Stimulated activated CD4-positive, alpha-beta T cell treated with anti-CD3 and anti-CD28 coated beads, Interleukin-4, amount 100 ng/mL, for 1 hour (primary cell): Measurements from ENCODE around the gene ADAMTS3.
A peak's percentile ranks its signal among the peaks of the same experiment; 100 is the strongest.

ENCODE experiments used
- DNase-seq: peaks from one replicate; pipeline ENCODE4 v3.0.0-alpha.2; 2020

ADAMTS3 gene

DNA sequence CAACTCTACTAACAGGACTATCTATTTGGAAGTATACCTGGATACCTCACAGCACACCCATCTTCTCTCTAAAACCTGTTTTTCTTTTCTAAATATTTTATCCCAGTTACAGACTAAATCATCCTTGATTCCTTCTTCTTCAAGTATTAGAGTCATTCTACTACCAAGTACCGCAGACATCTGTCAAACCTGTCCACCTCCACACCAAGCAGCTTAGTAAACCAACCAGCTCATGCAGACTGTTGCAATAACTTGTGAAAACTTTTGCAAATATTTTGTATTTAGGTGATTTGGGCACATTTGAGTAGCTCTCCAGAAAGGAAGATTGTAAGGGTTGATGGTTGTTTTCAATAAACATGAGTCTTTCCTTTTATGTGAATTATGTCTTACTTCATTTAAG lies 238.6 kb downstream of the ADAMTS3 start:
- no peak for DNase-seq

DNA sequence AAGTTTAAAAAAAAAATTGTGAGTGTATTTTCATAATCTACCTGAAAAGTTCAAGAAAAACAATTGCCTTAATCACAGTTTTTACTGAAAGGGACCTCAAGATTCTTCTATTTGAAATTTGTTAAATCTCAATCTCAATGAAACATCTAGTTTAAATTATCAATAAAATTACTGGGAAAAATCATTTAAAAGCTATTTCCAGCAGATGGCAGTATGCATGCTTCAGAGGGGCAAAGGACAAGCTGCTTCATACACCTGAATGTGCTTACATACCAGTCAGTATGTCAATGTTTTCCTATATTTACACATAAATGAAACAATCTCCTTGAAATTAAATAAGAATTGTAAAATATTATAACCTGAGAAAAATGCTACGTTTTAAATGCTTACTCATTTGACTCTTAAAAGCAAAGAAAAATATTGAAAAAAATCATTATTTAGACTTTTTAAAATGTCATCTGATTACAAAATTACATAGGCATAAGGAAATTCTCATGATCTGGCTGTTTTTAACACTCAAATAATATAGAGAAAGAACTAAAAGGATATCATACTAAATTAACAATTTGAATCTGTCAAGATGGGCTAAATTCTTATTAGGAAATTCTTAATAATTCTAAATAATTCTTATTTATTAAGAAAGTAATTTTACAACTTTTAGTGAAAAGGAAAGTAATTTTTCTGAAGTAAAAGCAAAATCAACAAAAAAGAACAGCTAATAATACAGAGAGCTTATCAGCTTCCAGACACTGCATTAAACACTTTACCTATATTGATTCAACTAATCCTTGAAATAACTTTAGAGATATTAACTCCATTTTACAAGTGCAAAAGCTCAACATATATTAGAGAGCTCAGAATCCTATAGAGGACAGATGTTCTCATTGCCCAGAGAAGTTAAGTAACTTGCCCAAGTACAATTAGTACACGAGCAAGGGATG lies 242.1 kb downstream of the ADAMTS3 start:
- no peak for DNase-seq

DNA sequence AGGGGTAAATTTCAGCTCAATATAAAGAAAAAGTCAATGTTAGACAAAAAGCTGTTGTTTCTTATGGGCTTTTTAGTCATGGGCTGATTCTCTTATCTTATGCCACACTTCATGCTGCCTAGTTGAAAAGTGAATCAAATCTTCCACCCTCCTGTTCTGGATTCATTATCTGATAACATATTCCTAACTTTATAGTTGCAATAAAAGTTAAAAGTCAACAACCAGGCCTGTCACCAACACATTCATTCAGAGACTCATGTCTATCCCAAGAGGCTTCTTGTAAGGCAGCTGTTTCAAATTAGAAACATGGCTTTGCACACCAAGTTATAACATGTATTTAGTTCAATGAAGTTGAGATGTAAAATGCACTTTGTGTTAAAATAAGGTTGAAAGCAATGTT lies 243.8 kb downstream of the ADAMTS3 start:
- DNase-seq = no peak

DNA sequence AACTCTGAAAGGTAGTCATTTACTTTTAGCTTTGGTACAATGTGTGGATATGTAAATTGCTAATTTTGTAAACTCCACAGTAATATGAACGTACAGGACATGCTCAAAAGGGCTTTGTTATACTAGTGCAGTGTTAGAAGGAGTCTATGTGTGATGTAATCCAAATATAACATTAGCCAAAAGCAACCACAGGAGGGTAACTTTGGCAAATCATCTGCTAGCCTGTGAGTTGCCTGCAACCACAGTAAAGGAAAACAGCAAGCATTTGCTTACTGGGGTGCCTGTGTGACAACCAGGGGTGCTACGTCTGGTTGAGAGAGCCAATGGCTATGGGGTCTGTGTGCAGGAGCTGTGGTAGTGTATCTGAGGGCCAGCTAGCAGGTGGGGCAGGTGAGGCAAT lies 245.8 kb downstream of the ADAMTS3 start:
- DNase-seq = no peak

DNA sequence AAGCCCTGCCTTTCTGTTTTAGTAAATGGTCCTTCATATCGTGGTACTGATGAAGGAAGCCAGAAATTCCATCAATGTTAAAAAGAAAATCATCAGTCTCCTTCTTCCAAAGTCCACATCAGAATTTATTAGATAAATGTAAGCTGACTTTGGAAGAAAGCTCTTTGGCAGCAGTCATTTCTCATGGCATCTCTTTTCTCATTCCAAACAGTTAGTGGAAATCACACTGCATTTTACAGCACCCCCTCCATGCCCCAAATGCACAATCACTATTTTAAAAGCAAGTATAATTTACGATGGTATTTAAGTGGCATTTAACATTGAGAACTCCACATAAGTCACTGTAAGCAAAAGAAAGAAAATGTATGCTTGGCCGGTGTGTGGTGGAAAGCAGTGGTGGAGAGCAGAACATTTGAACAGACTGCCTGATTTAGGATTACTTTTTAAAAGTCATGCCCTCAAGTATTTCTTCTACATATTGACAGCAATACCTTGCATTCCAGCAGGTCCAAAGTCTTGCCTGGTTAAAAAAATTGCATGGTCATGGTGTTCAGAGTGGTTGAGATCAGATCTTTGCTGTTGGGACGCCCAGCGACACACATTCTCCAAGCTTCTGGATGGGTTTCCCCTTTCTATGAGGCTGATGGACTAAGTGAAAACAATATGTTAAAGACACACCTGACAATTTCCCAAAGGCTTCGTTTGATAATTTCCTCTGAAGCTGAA lies 248.6 kb downstream of the ADAMTS3 start:
- no peak for DNase-seq

DNA sequence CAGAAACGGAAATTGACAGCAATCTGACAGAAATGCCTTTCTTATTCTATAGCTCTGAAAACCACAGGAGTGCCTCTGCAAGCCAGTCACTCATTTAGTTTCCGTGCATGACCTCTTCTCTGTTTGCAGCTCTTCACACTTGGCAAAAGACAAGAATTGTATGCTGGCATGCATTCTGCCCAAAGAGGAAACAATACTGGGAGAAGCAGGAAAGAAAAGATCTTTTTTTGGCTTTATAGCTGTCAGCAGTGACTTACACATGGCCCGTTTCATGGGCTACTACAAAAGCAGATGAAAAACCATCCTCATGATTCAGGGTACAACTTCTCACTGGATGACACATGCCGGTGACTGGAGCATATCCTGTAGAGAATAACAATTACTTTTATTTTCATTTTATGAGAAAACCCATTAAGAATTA lies 249.4 kb downstream of the ADAMTS3 start:
- no peak for DNase-seq

DNA sequence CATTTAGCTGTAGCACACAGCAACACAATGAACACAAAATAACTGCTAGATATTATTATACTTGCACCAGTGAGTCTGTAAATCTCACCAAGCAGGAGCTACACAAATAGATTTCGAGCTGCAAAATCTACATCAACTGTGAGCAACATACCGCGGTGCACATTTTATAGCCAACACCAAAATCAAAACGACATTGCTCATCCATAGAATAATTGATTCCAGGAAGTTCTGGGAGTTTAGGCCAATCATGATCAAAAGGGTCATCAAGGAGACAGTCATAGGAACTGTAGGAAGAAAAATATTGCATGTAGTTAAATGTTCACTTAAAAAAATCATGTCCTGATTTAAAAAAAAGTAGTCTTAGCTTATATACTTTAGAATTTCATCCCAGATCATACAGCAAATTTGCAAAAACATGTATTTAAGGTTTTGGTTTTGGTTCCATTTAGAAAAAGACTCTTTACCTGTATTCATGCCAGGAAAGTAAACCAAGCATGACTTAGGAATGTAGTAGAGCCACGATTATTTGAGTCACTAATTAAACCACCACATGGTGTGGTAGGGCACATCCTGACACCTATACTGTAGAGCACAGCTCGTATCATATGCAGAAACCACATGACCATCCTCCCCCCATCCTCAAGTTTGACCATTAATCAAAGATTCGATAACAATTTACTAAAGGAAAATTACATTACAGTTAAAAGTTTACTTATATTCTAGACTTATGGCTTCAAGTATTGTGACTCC lies 250.4 kb downstream of the ADAMTS3 start:
- DNase-seq = no peak

DNA sequence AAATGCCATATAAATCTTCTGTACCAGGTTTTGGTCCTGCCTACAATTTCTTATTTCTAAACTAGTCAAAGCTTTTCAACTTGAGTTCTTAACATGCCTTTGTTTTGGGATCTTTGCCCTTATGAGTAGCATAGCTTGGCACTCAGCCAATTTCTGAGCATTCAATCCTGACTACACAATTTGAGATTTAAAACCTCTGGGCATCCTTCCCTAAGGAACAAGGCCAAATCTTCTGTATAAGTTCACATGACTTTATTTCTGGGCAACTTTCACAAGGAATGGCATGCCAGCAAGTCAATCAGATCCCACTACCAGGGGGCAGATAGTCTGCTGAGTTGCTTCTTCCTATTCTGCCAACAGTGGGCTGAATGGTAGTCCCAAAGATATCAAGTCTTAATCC lies 254.2 kb downstream of the ADAMTS3 start:
- no peak for DNase-seq

DNA sequence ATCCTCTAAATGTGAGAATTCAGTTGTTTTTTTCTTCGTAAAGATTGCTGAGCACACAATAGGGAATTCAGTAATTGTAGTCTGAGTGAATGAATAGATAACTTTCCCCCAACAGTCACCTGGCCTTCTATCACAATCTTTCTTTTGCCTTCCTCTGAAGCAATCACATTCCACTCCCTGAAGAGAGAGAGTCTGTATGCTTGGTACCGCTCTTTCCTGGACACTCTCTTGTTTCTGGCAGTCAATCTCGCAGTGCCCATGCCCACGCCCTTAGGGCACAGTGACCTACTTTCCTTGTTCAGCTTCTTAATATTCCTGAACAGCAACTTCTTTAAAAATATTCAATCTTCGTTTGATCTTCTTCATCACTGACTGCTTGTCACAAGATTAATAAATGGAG lies 255.9 kb downstream of the ADAMTS3 start:
- DNase-seq = no peak

DNA sequence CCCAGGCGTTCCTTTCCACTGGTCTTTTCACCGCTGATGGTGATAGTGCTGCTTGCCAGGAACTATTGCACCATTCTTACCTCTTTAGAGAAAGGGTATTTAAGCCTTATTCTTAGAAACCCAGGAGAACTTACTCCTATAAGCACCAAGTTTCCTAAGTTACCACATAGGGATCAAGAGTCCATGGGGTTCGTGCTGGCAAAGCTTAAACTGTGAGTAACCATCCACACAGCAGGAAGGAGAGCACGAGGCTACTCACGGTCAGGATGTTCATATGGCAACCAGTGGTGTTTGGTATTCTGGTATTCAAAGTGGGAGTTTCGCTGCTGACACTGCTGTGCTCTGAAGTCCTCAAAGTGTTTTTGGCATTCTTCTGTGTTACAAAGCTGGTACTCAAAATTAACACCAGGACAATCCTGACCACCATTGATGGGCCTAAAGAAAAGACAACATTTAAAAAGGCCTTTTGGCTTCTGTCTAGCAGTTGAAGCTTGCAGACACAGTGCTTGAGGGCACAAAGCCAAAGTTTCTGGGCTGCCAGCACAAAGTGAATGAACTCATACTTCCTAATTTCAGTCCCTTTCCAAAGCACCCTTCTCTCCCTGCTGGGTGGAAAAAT lies 256.9 kb downstream of the ADAMTS3 start:
- DNase-seq = no peak

DNA sequence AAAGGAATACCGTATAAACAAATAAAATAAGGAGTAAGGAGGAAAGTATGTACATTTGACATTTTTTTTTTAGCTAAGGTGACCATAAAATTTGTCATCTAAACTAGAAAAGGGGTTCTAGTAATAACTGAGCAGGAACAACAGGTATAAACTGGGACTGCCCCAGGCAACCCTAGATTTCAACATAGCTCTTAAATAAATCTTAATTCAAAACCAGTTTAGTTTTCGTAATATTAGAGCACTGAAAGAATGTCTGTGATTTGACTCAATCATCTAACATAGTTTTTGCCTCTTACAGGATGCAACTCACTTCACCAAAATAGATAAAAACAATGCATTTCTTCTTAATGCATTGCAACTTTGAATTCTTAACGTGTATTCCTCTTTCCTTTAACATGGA lies 257.7 kb downstream of the ADAMTS3 start:
- no peak for DNase-seq

DNA sequence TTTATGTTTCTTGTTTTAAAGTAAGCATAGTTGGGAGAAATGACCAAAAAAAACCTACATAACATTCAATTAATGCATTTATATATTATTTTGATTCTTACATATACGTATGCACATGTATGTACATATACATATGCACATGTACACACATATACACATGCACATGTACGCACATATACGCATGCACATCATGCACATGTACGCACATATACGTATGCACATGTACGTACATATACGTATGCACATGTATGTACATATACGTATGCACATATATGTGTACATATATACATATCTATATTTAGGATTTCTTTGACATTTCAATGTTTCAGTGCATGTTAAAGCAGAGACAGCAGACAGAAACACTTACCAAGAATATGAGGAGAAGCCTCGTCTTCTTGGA lies 263.4 kb downstream of the ADAMTS3 start:
- no peak for DNase-seq

DNA sequence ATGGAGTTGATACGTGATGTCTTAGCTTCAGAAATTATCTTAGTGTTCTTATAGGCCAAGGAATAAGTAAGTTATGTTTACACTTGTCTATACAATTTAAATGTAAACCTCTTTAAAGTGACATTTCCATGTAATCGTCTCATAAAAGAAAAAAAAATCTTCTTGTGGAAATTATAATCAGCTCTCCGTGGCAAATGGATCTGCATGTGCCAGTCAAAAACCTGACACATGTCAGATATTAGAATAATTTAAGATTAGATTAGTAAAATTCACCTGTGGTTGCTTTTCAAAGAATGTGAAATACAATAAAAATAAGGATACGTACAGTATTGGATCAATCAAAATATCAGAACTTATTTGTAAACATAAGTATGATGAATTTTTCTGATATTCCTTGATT lies 263.9 kb downstream of the ADAMTS3 start:
- DNase-seq = no peak

DNA sequence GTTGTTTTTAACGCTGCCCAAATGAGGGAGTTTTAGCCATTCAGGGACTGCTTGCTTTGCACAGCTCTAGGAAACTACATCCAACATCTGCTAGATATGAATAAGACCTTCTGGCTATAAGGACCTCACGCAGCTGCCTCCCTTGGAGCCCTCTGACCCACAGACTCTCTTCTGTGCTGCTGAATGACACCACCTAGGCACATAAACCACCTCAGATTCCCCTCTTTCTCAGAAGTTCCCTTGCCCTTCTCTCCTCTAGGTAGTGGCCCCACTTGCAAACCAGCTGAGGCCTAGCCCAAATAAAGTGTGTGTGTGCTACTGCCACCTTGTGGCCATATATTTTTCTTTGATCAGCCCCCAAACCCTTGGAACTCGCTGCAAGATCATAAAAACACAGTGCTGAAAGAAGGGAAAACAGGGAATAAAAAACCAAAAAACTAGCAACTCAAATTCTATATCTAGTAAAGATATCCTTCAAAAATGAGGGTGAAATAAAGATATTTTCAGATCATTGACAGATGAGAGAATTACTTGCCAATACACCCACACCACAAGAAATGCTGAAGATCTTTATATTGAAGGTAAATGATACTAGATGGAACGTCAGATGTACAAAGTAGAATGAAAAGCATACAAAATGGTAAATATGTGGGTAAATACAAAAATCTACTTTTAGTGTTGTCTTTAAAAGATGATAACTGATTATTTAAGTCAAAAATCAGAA lies 265.9 kb downstream of the ADAMTS3 start:
- peak; percentile 8 for DNase-seq

DNA sequence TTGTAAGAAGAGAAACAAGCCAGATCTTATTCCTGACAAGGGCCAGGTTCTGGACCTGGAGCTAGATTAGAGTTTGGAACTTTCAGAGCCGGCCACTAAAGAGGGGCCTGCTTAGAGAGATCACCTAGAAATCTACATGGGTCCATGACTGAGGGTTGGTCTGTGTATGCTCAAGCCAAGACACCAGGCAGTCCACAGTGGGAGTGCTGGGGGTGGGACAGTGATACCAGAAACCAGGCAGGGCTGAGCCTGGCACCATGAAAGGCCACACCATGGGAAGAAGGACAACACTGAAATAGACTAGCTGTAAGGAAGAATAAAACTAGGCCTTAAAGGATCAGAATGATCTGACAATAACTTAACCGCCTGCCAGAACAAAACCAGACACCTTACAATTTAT lies 267.3 kb downstream of the ADAMTS3 start:
- no peak for DNase-seq

DNA sequence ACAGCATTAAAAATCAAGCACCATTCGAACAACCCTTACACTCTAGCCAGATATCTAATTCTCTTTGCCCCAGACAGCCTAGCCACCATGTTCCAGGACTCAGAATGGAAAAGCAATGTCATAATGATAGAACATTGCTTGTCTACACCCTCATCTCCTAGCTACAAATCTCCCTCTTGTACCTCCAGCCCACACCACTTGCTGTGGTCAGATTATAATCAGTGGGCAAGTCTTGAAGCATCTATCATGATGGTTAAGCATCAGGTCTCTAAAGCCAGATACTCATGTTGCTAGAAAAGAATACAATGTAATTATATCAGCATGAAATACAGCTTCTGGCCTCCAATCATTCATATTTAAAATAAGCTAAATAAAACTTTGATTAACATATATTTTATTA lies 268.9 kb downstream of the ADAMTS3 start:
- DNase-seq = no peak

DNA sequence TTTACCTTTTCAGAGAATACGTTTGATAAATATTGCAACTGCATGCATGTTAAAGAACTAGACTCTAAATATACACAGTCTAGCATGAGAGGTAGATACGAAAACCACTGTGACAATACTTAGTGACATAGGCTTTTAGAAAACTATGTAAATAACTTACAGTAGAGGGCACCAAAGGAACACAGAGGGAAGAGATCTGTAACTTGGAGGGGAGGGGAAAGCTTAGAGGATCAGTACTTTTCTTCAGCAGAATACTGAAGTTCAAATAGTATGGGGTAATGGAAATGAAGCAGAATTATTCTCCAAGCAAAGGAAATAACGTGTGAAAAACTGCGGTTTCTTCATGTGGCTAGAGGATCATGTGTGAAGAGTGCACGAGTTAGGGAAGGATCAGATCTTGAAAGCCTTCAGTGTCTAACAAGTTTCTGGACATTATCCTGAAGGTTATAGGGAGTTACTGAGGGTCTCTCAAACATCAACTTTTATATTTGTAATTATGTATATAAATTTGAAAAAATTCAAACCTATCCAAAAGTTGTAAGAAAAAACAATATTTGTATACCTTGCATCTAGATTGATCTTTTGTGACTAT lies 273.0 kb downstream of the ADAMTS3 start:
- no peak for DNase-seq

DNA sequence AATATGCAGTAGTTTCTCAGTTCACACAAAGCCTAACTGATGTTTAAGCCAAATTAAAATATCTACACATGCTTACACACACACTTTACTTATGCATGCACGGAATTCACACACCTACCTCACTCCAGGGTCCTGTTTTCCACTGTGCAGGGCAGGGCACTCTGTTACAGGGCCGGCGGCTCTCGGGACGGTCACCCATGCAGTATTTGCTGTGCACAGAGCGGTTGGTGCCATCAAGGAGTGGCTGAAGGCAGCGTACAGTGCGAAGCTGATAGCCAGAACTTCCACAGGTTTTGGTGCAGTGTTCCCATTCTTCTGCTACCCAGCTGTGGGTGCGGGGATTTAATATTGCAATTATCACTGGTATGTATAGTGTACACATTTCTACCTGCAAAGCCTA lies 278.3 kb downstream of the ADAMTS3 start:
- DNase-seq = no peak

DNA sequence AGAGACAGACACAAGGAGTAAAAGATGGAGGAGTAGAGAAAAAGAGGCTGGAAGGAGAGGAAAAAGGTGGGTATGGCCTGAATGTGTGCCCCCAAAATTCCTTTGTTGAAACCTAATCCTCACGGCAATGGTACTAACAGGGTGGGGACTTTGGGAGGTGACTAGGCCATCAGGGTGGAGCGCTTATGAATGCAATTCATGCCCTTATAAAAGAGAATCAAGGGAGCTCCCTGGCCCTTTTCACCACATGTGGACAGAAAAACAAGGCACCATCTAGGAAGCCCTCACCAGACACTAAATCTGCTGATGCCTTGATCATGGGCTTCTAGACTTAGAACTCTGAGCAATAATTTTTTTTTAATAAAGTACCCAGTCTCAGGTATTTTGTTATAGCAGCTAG lies 282.1 kb downstream of the ADAMTS3 start:
- no peak for DNase-seq

DNA sequence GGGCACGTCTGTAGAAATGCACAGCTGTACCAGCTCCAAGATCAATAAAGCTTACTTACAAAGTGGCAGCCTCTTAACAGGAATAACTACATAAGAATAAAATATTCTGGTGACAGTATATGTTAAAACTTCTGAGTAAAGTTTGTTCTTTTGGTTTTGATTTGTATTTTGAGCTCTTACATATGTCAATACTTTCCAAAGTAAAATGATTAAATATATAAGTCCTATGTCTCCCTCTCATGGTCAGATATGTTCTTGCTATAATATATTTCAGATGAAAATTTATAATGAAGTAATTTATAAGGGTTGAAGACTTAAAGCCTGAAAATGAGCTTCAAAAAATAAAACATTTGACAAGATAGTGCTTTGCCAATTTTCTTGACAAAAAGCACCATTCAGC lies 282.8 kb downstream of the ADAMTS3 start:
- DNase-seq = no peak

DNA sequence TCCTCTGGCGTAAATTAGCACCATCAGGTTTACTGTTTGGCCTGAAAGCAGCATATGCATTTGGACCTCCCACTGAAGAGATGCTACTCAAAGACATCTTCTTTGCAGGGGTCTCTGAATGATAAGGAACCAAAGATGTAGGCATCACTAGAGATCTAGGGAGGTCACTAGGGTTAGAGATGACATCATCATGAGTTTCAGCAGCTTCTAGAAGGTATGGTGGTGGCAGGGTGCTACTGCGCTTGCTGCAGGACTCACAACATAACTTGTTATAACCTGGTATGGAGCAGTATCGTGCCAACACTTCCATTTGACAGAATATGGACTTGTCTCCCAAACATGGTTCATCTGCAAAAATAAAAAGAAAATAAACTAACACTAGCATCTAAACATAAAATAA lies 285.7 kb downstream of the ADAMTS3 start:
- DNase-seq = no peak

DNA sequence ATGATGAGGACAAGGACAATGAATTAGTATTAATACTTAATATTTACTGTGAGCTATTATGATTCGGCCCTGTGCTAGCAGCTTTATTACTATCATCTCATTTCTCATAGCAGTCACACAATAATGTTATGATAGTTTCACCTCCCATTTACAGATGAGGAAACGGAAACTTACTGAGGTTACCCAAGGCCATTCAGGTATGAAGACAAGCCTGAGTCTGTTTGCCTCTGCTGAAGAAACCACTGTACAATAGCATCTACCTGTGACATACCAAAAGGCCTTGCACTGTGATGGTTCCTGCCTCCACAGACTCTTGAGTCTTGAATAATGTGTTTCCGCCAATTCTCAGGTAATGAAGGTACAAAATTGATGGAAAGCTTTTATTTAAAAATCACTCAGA lies 288.8 kb downstream of the ADAMTS3 start:
- DNase-seq = no peak
